IPS-15b (cell line): ENCODE results near the gene PSRC1.

ENCODE experiments used
- H3K27me3 ChIP-seq: one replicate; pipeline ENCODE4 v1.6.1; 2013; ENCODE audit warnings: low read length; ENCODE audit not compliant: control insufficient read depth, insufficient read depth
- H3K36me3 ChIP-seq: one replicate; pipeline ENCODE4 v1.6.1; 2013; ENCODE audit warnings: low read length; ENCODE audit not compliant: control insufficient read depth, insufficient read depth
- H3K4me1 ChIP-seq: one replicate; pipeline ENCODE4 v1.6.1; 2013; ENCODE audit warnings: mild to moderate bottlenecking, low read length; ENCODE audit not compliant: control insufficient read depth, insufficient read depth
- H3K4me3 ChIP-seq: one replicate; pipeline ENCODE4 v1.5.1; 2013; ENCODE audit warnings: low read depth, low read length
- H3K9ac ChIP-seq: one replicate; pipeline ENCODE4 v1.6.1; 2013; ENCODE audit warnings: low read depth, mild to moderate bottlenecking, low read length
- H3K9me3 ChIP-seq: one replicate; pipeline ENCODE4 v1.6.1; 2013; ENCODE audit warnings: mild to moderate bottlenecking, low read length; ENCODE audit not compliant: control insufficient read depth, insufficient read depth

PSRC1 gene

DNA sequence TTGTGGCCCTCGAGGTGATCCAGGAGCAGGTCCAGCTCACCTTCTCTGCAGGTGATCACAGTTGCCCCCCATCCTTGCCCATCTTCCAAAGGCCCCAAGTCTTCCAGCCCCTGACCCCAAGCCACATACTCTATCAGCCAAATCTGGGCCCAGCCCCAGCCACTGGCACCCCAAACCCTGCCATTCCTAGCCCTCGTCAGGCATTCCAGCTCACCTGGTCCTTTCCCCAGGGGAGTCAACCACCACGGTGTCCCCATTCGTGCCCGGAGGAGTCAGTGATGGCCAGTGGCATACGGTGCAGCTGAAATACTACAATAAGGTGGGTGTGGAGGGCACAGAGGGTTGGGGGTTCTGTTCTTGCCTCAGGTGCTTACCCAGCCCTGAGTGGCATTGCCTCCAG, 21.4 kb downstream of the PSRC1 start:
- H3K36me3 ChIP-seq, result peaks cover 41% of the 10 kb centered on the region

DNA sequence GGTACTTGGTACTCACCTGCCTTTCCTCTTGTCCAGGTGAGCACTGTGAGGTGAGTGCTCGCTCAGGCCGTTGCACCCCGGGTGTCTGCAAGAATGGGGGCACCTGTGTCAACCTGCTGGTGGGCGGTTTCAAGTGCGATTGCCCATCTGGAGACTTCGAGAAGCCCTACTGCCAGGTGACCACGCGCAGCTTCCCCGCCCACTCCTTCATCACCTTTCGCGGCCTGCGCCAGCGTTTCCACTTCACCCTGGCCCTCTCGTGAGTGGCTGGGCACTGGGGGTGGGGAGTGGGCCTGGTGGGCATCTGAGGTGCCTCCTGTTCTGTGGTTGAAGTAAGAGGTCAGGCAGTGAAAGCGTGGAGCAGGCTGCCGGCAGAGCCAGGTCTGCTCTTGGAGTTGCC, 21.9 kb downstream of the PSRC1 start:
- H3K4me1 ChIP-seq, result peaks cover 10% of the 10 kb centered on the region
- H3K4me3 ChIP-seq, result no peak overlapping the region
- peaks cover 41% of the 10 kb centered on the region for H3K36me3 ChIP-seq
- H3K9me3 ChIP-seq, result no peaks in the 10 kb centered on the region
- H3K27me3 ChIP-seq, result no peaks in the 10 kb centered on the region
- H3K9ac ChIP-seq, result no peak overlapping the region

More for the DNA sequence above, 21.4 kb downstream of the PSRC1 start:
- Histone ChIP-seq H3K4me1 (peaks cover 10% of the 10 kb centered on the region), H3K9ac (no peak overlapping the region), H3K27me3 (no peaks in the 10 kb centered on the region), H3K4me3 (no peak overlapping the region), H3K9me3 (no peaks in the 10 kb centered on the region)

DNA sequence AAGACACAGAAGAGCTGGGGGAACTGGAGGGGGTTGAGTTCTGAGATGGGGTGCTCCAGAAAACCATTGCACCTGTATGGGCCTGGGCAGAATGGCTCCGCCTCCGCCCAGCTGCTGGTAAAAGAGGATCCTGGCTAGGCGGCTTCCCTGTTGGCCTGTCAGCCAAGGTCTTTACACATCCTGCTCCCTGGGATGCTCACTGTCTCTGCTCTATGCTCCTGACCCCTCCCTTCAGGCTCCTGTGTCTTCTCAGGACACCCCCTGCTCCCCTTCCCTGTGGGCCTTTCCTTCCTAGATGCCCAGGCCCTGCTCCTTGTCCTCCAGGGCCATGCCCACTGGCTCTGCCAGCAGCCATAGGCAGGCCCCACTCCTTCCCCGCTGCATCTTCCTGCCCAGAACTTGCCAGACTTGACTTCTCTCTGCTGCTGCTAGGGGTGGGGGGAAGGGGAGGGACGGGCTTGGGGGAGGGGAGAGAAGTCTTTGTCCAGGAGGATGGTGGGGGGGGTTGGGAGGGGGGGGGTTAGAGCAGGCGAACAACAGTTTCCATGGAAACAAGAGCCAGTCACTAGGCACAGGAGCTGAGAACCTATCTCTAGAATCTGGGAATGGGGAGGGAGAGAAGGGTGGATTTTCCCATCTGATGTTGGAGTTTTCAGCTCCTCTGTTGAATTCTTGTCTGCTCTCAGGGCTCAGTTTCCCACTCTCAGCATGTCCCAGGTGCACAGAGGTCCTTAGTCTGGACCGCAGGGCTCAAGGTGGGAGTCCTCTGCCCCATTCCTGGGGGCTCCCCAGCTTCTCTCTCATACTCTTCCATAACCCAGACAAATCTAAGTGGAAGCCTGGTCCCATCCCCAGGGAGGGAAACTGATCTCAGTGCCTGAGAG, 23.0 kb downstream of the PSRC1 start:
- Histone ChIP-seq H3K4me3 (no peak overlapping the region), H3K4me1 (peaks cover 12% of the 10 kb centered on the region), H3K27me3 (no peaks in the 10 kb centered on the region), H3K9me3 (no peaks in the 10 kb centered on the region), H3K9ac (no peak overlapping the region), H3K36me3 (peaks cover 35% of the 10 kb centered on the region)

DNA sequence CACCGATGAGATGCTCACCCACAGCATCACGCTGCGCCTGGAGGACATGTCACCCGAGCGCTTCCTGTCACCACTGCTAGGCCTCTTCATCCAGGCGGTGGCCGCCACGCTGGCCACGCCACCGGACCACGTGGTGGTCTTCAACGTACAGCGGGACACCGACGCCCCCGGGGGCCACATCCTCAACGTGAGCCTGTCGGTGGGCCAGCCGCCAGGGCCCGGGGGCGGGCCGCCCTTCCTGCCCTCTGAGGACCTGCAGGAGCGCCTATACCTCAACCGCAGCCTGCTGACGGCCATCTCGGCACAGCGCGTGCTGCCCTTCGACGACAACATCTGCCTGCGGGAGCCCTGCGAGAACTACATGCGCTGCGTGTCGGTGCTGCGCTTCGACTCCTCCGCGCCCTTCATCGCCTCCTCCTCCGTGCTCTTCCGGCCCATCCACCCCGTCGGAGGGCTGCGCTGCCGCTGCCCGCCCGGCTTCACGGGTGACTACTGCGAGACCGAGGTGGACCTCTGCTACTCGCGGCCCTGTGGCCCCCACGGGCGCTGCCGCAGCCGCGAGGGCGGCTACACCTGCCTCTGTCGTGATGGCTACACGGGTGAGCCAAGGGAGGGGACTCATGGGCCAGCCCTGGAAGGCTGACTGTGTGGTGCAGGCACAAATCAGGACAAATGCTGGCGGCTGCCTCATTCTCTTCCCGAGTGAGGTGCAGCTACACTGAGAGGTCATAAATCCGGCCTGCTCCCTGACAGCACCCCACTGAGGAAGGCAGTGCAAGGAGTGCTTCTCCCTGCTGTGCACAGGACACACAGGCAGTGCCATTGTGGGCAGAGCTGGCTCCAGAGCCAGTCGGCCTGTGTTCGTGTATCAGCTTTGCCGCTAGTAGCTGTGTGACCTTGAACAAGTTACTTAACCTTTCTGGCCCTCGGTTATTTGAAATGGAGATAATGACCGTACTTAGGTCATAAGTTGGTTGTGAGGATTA, 24.2 kb downstream of the PSRC1 start:
- peaks cover 20% of the 10 kb centered on the region for H3K4me1 ChIP-seq
- H3K36me3 ChIP-seq, result peaks cover 34% of the 10 kb centered on the region
- no peaks in the 10 kb centered on the region for H3K9me3 ChIP-seq
- no peak overlapping the region for H3K4me3 ChIP-seq
- H3K9ac ChIP-seq, result no peak overlapping the region
- H3K27me3 ChIP-seq, result no peaks in the 10 kb centered on the region

DNA sequence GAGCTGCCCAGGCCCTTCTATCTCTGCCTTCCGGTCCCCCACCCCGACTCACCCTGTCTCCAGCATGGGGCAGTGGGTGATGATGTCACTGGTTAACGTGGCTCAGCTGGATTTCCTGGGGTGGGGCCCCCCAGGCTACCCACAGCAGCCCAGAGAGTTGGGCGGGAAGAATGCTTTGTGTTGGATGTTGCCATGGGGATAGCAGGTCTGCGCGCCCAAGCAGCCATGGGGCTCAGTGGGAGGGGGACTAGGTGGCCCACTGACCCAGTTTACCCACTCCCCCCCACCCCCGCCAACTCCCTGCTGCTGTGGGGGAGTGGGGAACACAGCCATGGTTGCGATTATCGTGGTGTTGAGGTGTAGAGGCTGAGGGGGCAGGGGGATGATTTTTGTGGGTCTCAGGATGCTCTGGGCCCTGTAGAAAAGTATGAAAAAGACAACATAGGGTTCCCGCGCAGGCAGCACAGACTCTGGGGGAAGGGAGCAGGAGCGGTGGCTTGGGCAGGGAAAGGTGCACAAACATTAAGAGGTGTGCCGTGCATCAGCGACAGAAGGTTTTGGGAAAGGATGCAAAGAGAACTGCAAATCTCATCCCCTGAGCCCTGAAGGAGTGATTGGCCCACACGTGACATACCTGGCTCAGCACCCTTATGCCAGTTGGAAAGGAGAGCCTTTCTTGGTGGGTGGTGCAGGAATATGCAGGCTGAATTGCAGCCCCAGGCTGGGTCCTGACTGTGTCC, 25.1 kb downstream of the PSRC1 start:
- Histone ChIP-seq H3K36me3 (peaks cover 30% of the 10 kb centered on the region), H3K4me3 (no peak overlapping the region), H3K27me3 (no peaks in the 10 kb centered on the region), H3K4me1 (peaks cover 20% of the 10 kb centered on the region), H3K9me3 (no peaks in the 10 kb centered on the region), H3K9ac (no peak overlapping the region)

DNA sequence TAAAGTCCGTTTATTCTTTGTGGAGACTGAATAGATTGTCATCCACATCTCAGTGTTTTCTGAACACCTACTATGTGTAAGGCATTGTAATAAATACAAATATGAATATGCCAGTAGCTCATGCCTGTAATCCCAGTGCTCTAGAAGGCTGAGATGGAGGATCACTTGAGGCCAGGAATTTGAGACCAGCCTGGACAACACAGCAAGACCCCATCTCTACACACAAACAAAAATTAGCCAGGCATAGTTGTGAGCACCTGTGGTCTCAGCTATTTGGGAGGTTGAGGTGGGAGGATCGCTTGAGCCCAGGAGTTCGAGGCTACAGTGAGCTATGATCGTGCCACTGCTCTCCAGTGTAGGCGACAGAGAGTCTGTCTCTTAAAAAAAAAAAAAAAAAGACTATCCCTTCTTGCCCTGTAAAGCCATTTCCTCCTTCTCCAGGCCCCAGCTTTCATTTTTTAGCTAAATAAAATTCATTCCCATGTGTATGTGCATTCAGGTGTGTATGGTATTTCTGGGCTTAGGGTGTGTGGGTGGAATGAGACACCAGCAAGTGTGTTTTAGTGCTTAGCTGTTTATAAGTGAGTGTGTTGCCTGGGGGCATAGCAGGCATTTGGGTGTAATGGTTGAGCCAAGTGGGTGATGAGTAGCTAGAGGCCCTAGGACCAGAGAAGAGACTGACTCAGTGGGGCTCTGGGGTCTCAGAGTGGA, 25.8 kb downstream of the PSRC1 start:
- Histone ChIP-seq H3K4me1 (peaks cover 20% of the 10 kb centered on the region), H3K27me3 (no peaks in the 10 kb centered on the region), H3K36me3 (peaks cover 23% of the 10 kb centered on the region), H3K9me3 (no peaks in the 10 kb centered on the region), H3K4me3 (no peak overlapping the region), H3K9ac (no peak overlapping the region)

DNA sequence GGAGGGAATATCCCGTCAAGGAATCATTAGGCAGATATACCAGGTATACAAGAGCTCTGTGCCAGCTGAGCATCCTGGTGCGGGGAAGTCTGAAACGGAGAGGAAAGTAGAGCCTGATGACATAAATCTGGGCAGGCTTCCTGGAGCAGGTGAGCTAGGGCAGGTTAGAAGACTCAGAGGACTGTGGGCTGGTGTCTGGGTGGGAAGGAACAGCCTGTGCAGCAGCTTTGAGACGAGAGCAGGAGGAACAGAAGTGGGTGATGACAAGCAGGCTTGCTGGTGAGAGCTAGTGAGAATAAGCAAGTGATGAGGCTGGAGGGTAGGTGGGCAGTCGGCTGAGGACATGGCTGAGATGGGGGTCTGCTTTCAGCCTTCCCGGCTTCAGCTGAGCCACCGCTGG, 26.9 kb downstream of the PSRC1 start:
- Histone ChIP-seq H3K4me1 (peaks cover 20% of the 10 kb centered on the region), H3K9ac (no peak overlapping the region), H3K36me3 (peaks cover 17% of the 10 kb centered on the region), H3K9me3 (no peaks in the 10 kb centered on the region), H3K4me3 (no peak overlapping the region), H3K27me3 (no peaks in the 10 kb centered on the region)

DNA sequence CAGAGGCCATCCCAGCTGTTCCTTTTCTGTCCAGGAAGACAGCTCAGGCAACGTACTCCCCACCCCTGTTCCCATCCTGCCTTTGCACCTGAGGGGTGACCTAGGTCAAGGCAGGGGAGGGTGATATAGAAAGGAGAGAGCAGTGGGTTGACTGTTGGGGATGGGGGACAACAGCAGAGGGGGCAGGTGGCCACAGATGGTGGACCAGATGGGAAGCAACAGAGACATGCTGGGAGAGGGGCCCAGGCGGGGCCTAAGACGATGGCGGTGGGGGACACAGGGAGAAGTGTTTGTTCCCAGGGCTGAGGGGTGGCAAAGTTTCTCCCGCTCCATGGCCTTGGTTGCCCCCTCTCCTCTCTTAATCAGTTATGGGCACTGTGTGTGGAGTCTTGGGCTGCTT, 27.3 kb downstream of the PSRC1 start:
- Histone ChIP-seq H3K4me1 (peaks cover 20% of the 10 kb centered on the region), H3K9ac (no peak overlapping the region), H3K27me3 (peaks cover 3% of the 10 kb centered on the region), H3K4me3 (no peak overlapping the region), H3K9me3 (no peaks in the 10 kb centered on the region), H3K36me3 (peaks cover 18% of the 10 kb centered on the region)

DNA sequence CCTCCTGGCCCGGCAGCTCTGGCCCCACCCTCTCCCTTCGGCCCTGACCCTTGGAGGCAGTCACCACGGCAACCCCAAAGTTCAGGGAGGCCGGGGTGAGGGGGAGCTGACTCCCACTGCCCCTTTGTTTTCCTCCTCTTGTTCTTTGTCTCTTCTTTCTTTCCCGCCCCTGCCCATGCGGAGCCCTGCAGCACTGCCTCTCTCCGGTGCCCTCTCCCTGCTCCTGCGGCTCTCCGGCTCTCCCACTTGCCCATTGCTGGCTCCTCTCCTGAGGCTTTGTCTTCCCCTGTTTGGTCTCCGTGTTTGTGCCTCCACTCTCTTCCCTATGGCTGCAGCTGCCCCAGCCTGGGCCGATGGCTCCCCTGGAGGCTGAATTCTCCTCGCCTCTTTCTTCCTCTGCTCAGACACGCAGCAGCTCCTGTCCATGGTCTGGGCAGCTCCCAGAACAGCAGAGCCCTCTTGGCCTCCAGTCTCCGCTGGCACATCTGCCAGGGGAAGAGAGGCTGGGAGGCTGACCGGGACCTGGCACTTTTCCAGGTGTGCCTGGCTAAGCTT, 27.8 kb downstream of the PSRC1 start:
- Histone ChIP-seq H3K9me3 (no peaks in the 10 kb centered on the region), H3K27me3 (peaks cover 7% of the 10 kb centered on the region), H3K9ac (no peak overlapping the region), H3K4me3 (no peak overlapping the region), H3K36me3 (peaks cover 19% of the 10 kb centered on the region), H3K4me1 (peaks cover 16% of the 10 kb centered on the region)

DNA sequence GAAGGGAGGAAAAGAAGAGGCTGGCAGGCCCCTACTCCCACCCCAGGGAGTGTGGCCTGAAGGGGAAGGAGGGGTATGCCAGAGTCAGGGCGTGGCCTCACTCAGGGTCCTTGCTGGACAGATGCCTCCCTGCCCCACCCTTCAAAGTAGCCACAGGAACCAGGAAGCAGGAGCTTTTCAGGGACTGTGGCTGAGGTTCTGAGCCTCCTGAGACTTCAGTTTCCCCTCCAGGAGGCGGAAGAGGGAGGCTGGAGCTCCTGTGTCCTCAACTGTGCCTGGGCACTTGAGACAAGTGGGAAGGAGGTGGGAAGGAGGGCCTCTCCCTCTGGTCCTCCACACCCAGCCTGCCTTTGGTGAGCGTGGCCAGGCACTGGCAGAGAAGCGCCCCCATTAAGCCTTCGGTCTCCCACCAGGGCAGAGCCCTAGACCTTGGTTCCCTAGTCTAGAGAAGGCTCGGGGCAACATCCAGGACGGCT, 28.3 kb downstream of the PSRC1 start:
- no peak overlapping the region for H3K9ac ChIP-seq
- H3K4me1 ChIP-seq, result peaks cover 16% of the 10 kb centered on the region
- peaks cover 8% of the 10 kb centered on the region for H3K27me3 ChIP-seq
- H3K36me3 ChIP-seq, result peaks cover 19% of the 10 kb centered on the region
- H3K9me3 ChIP-seq, result no peaks in the 10 kb centered on the region
- peak overlapping the region; percentile 13 for H3K4me3 ChIP-seq
